ENCODE data around the gene TMEM238L. TPM values are rescaled to one million over a fixed set of nuclear protein-coding genes. Genes with fewer than 3 reads are reported as not detected.

TMEM238L gene
- total RNA-seq, 1 donor from 2014 or later = not detected

DNA sequence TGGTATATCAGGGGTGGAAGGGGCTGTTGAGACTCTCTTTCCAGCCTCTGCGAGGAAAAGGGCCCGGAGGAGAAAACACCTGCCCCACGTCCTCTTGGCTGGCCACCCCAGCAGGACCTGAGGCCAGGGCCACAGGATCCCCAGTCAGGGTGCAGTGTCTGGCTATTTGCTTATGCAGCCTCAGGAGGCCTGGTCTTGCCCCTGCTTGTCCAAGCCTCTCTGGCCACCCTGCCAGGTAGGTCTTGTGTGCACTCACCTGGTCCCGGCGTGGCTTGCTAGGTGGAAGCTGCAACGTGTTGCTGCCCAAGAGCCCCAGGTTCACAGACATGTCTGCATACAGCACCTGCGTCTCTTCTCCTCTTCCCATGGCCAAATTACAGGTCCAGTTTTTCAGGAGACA, 549 bp downstream of the TMEM238L start:
- TF ChIP-seq, protein P1, sequence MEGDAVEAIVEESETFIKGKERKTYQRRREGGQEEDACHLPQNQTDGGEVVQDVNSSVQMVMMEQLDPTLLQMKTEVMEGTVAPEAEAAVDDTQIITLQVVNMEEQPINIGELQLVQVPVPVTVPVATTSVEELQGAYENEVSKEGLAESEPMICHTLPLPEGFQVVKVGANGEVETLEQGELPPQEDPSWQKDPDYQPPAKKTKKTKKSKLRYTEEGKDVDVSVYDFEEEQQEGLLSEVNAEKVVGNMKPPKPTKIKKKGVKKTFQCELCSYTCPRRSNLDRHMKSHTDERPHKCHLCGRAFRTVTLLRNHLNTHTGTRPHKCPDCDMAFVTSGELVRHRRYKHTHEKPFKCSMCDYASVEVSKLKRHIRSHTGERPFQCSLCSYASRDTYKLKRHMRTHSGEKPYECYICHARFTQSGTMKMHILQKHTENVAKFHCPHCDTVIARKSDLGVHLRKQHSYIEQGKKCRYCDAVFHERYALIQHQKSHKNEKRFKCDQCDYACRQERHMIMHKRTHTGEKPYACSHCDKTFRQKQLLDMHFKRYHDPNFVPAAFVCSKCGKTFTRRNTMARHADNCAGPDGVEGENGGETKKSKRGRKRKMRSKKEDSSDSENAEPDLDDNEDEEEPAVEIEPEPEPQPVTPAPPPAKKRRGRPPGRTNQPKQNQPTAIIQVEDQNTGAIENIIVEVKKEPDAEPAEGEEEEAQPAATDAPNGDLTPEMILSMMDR (IDR thresholded peaks at IDR 0.05; ENCODE audit: insufficient read depth, low read length, poor library complexity, severe bottlenecking) = no peak
- Histone ChIP-seq H3K4me3 (ENCODE audit: low read depth, low read length) (no peak overlapping the region), H3K27me3 (ENCODE audit: control insufficient read depth, insufficient read depth, low read length) (no peaks in the 10 kb centered on the region), H3K36me3 (ENCODE audit: control insufficient read depth, insufficient read depth, low read length) (no peaks in the 10 kb centered on the region)
- DNase-seq (ENCODE audit: low read depth) = no peak

DNA sequence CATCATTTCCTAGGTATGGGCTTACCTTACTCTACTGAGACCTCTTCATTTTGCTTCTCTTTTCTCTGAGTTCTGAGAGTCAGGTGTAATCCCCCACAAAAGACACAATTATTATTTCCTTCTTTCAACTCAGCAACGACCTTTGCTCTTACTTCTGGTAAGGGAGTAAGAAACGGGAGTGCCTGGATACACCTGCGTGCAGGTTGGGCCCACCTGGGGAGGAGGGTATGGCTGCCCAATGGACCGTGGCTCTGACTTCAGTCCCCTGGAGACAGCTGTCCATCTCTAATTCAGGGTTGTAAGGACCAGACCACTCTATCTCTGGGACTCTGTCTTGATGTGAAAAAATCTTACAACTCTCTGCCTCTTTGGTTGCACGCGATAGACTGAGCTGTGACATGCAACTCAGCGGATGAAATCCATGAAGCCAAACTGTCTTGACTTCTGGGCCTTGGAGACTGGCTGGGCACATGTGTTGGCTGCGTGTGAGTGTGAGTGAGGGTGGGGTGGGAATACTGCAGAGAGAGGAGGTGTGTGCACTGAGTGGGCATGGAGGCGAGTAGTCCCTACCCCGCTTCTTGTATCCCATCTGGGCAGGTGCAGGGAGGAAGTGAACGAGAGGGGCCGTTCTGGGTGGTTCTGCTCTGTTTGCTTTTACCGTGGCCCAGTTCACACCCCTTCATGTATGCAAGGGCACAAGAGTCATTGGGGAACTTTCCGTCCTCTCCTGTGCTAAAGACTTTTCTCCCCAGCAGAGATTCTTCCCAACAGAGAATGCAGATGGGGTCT, 1.2 kb downstream of the TMEM238L start:
- no peak for DNase-seq (ENCODE audit: low read depth)
- Histone ChIP-seq H3K36me3 (ENCODE audit: control insufficient read depth, insufficient read depth, low read length) (no peaks in the 10 kb centered on the region), H3K4me3 (ENCODE audit: low read depth, low read length) (no peak overlapping the region), H3K27me3 (ENCODE audit: control insufficient read depth, insufficient read depth, low read length) (no peaks in the 10 kb centered on the region)
- TF ChIP-seq, protein P1 (IDR thresholded peaks at IDR 0.05; ENCODE audit: insufficient read depth, low read length, poor library complexity, severe bottlenecking) = no peak

DNA sequence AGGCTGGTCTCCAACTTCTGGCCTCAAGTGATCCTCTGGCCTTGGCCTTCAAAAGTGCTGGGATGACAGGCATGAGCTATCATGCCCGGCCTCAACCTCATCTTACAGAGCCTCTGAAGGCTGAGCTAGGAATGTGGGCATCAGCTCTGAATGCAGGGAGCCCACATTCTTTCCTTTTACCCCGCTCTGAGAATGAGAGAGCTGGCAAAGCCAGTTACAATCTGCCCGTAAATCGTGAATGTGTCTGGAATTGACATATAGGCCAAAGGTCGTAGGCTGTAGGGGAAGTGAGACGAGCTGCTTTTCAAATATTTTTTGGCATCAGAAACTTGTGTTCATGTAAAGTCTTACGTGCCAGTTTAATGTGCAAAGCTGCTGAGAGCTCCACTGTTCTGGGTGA, 4.5 kb downstream of the TMEM238L start:
- TF ChIP-seq, protein P1 (IDR thresholded peaks at IDR 0.05; ENCODE audit: insufficient read depth, low read length, poor library complexity, severe bottlenecking) = no peak
- DNase-seq (ENCODE audit: low read depth) = no peak
- Histone ChIP-seq H3K4me3 (ENCODE audit: low read depth, low read length) (no peak overlapping the region), H3K27me3 (ENCODE audit: control insufficient read depth, insufficient read depth, low read length) (no peaks in the 10 kb centered on the region), H3K36me3 (ENCODE audit: control insufficient read depth, insufficient read depth, low read length) (no peaks in the 10 kb centered on the region)

DNA sequence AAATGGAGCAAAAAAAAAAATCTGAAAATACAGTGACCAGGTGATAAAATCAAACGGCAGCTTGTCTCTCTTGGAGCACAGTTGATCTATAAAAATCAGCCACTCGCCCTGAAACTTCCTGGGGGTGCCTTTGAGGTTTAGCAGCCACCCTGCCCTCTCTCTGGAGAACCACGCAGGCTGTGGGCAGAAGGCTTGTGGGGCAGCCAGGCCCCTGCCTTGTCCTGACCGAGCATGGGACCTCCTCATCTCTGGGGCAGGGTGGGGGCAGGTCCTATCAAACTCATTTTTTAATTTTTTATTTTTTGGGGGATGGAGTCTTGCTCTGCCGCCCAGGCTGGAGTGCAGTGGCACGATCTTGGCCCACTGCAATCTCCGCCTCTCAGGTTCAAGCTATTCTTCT, 5.0 kb downstream of the TMEM238L start:
- Histone ChIP-seq H3K27me3 (ENCODE audit: control insufficient read depth, insufficient read depth, low read length) (no peaks in the 10 kb centered on the region), H3K4me3 (ENCODE audit: low read depth, low read length) (no peak overlapping the region), H3K36me3 (ENCODE audit: control insufficient read depth, insufficient read depth, low read length) (no peaks in the 10 kb centered on the region)
- no peak for DNase-seq (ENCODE audit: low read depth)
- TF ChIP-seq, protein P1 (IDR thresholded peaks at IDR 0.05; ENCODE audit: insufficient read depth, low read length, poor library complexity, severe bottlenecking) = no peak

DNA sequence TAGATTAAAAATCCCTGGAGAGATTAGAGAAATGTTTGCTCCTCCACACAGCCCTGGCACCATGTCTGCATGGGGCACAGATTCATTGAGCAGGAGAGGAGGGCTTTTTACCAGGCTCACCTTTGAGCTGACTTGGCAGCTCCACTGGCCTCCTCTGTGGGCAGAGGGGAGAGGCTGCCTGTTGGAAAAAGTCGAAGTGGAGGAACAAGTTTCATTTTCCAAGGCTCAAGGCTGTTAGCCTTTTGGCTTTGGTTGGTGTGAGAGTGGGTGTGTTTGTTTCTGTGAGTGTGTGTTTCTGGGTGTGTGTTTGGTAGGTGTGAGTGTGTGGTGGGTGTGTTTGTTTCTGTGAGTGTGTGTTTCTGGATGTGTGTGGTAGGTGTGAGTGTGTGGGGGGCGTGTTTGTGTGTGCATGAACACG, 5.6 kb downstream of the TMEM238L start:
- no peaks in the 10 kb centered on the region for H3K27me3 ChIP-seq (ENCODE audit: control insufficient read depth, insufficient read depth, low read length)
- TF ChIP-seq, protein P1 (IDR thresholded peaks at IDR 0.05; ENCODE audit: insufficient read depth, low read length, poor library complexity, severe bottlenecking) = no peak
- H3K4me3 ChIP-seq (ENCODE audit: low read depth, low read length) = no peak overlapping the region
- DNase-seq (ENCODE audit: low read depth) = no peak
- H3K36me3 ChIP-seq (ENCODE audit: control insufficient read depth, insufficient read depth, low read length) = no peaks in the 10 kb centered on the region

Data from kidney epithelial cell (primary cell).